HG03565 (cell line): ENCODE data around the gene ETV3.
"Not testable (repeated sequence)": the region's sequence is repeated elsewhere in the genome, so short reads cannot be mapped to it uniquely, and the experiment has no call there.

Experiments used
- ATAC-seq: cut with Tn5 transposase; IDR thresholded peaks from one replicate; pipeline ENCODE4 v1.9.1; 2021; ENCODE audit warnings: mild to moderate bottlenecking, moderate library complexity; ENCODE audit not compliant: unreplicated experiment

Gene ETV3

GRCh38 chr1:157138220-157139051, at the start of gene ETV3:
Gene ETV3 (minus strand): TSS chr1:157138395. CDS start chr1:157136352, 2,043 bp downstream.
- ATAC-seq: peak; percentile 47

GRCh38 chr1:157186281-157186992, 48.2 kb upstream of the ETV3 start:
- no peak for ATAC-seq

- no peak for ATAC-seq
Observed at GRCh38 chr1:157183870-157184269, 45.7 kb upstream of the ETV3 start.

- not testable (repeated sequence) for ATAC-seq
Observed at GRCh38 chr1:157182371-157182770, 44.2 kb upstream of the ETV3 start.

- no peak for ATAC-seq
Observed at GRCh38 chr1:157181790-157182189, 43.6 kb upstream of the ETV3 start.

- no peak for ATAC-seq
Observed at GRCh38 chr1:157181258-157181657, 43.1 kb upstream of the ETV3 start.

- no peak for ATAC-seq
Observed at GRCh38 chr1:157178490-157178889, 40.3 kb upstream of the ETV3 start.

GRCh38 chr1:157177733-157178394, 39.7 kb upstream of the ETV3 start:
- ATAC-seq: no peak

GRCh38 chr1:157176591-157177121, 38.5 kb upstream of the ETV3 start:
- ATAC-seq: no peak

GRCh38 chr1:157176016-157176415, 37.8 kb upstream of the ETV3 start:
- no peak for ATAC-seq

- ATAC-seq: no peak
Observed at GRCh38 chr1:157173900-157174410, 35.8 kb upstream of the ETV3 start.

GRCh38 chr1:157173241-157173640, 35.0 kb upstream of the ETV3 start:
- not testable (repeated sequence) for ATAC-seq

GRCh38 chr1:157172591-157172990, 34.4 kb upstream of the ETV3 start:
- ATAC-seq: not testable (repeated sequence)

GRCh38 chr1:157171903-157172503, 33.8 kb upstream of the ETV3 start:
- ATAC-seq: not testable (repeated sequence)

- ATAC-seq: no peak
Observed at GRCh38 chr1:157170677-157171515, 32.7 kb upstream of the ETV3 start.

GRCh38 chr1:157168015-157168414, 29.8 kb upstream of the ETV3 start:
- no peak for ATAC-seq

GRCh38 chr1:157167437-157167836, 29.2 kb upstream of the ETV3 start:
- no peak for ATAC-seq

GRCh38 chr1:157166590-157166989, 28.4 kb upstream of the ETV3 start:
- ATAC-seq: no peak

GRCh38 chr1:157163273-157164127, 25.3 kb upstream of the ETV3 start:
- ATAC-seq: peak; percentile 43
